ENCODE results near the gene AIF1L.

Gene AIF1L

DNA sequence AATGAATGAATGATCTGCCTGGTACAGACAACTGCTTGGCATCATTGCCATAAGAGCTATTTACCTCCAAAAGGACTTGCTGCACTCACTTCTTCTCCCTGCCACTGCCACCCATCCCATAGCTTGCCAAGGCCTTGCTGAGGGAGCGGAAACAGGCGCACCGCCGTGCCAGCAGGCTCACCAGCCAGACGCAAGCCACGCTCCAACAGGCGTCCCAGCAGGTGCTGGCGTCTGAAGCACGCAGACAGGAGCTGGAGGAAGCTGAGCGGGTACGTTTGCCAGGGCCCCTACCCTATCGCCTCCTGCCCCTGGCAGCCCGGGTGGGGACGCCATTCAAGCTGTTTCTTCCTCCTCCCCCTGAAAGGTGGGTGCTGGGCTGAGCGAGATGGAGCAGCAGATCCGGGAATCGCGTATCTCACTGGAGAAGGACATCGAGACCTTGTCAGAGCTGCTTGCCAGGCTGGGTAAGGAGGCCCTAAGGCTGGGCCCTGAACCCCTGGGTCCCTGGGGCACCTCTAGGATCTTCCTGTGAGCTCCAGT lies 8.9 kb upstream of the AIF1L start:
- peaks cover 72% of the 10 kb centered on the region for H3K27me3 ChIP-seq (replicated peaks; ENCODE audit: insufficient read depth, low read length)
- no peak overlapping the region for H2AFZ ChIP-seq (ENCODE audit: low read length)
- H3K79me2 ChIP-seq (ENCODE audit: low read length), result no peaks in the 10 kb centered on the region
- no peak for TF ChIP-seq EZH2 (optimal IDR thresholded peaks at IDR 0.05; ENCODE audit: low read depth, low read length)
- TF ChIP-seq, protein P1, sequence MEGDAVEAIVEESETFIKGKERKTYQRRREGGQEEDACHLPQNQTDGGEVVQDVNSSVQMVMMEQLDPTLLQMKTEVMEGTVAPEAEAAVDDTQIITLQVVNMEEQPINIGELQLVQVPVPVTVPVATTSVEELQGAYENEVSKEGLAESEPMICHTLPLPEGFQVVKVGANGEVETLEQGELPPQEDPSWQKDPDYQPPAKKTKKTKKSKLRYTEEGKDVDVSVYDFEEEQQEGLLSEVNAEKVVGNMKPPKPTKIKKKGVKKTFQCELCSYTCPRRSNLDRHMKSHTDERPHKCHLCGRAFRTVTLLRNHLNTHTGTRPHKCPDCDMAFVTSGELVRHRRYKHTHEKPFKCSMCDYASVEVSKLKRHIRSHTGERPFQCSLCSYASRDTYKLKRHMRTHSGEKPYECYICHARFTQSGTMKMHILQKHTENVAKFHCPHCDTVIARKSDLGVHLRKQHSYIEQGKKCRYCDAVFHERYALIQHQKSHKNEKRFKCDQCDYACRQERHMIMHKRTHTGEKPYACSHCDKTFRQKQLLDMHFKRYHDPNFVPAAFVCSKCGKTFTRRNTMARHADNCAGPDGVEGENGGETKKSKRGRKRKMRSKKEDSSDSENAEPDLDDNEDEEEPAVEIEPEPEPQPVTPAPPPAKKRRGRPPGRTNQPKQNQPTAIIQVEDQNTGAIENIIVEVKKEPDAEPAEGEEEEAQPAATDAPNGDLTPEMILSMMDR (IDR thresholded peaks at IDR 0.05; ENCODE audit: low read length), result no peak
- no peak for TF ChIP-seq EZH2phosphoT487 (IDR thresholded peaks at IDR 0.05; ENCODE audit: low read length)
- H3K4me2 ChIP-seq (ENCODE audit: low read depth, low read length), result no peak overlapping the region
- H3F3A ChIP-seq (ENCODE audit: insufficient read depth, low read length), result no peaks in the 10 kb centered on the region
- no peak for DNase-seq
- no peaks in the 10 kb centered on the region for H3K4me1 ChIP-seq (ENCODE audit: low read length)
- H3K27ac ChIP-seq (ENCODE audit: low read length), result no peak overlapping the region
- no peak overlapping the region for H3K9ac ChIP-seq (ENCODE audit: low read length)
- no peaks in the 10 kb centered on the region for H3K9me3 ChIP-seq (replicated peaks; ENCODE audit: insufficient read depth, low read length)
- H3K4me3 ChIP-seq (ENCODE audit: low read length), result no peak overlapping the region
- no peaks in the 10 kb centered on the region for H3K9me2 ChIP-seq (replicated peaks; ENCODE audit: insufficient read depth, low read length)
- no peaks in the 10 kb centered on the region for H3K36me3 ChIP-seq (replicated peaks; ENCODE audit: insufficient read depth, low read length)
- no peaks in the 10 kb centered on the region for H4K20me1 ChIP-seq (ENCODE audit: insufficient read depth, low read length)

DNA sequence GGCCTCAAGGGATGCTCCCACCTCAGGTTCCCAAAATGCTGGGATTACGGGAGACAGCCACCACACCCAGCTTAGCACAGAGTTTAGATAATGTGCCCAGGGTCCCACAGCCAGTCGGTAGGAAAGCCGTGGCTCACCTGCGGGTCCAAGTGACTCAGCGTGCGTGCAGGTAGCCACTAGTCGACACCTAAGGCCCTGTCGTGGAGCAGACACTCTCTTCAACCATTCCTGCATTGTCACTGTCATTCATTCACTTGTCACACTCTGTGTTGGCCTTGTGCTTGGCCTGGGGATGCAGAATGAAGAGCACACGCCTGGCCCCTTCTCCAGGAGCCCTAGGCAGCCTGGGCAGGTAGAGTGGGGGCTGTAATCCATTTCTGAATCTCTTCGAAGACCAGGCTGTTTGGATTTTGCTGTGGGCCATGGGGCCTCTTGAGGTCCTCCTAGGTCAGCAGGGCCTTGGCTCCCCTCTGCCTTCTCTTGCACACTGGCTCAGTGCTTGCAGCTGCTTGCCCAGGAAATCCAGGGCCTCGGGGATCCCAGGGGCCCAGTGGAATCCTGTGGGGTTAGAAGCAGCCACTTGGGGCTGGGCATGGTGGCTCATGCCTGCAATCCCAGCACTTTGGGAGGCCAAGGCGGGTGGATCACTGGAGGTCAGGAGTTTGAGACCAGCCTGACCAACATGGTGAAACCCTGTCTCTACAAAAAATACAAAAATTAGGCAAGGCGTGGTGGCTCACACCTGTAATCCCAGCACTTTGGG lies 6.1 kb upstream of the AIF1L start:
- Histone ChIP-seq H3K4me3 (ENCODE audit: low read length) (no peak overlapping the region), H3K9ac (ENCODE audit: low read length) (no peak overlapping the region)
- DNase-seq, result no peak

DNA sequence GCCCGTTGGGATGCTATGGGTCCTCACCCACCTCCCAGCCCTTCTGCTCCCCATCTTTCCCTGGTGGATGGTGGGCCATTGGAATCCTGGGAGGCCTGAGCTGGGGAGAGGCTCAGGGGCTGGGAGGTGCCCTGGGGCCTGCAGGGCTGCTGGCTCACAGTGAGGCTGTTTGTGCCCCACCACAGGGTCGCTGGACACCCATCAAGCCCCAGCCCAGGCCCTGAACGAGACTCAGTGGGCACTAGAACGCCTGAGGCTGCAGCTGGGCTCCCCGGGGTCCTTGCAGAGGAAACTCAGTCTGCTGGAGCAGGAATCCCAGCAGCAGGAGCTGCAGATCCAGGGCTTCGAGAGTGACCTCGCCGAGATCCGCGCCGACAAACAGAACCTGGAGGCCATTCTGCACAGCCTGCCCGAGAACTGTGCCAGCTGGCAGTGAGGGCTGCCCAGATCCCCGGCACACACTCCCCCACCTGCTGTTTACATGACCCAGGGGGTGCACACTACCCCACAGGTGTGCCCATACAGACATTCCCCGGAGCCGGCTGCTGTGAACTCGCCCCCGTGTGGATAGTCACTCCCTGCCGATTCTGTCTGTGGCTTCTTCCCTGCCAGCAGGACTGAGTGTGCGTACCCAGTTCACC lies 4.9 kb upstream of the AIF1L start:
- TF ChIP-seq EZH2 (optimal IDR thresholded peaks at IDR 0.05; ENCODE audit: low read depth, low read length) (no peak), EZH2phosphoT487 (IDR thresholded peaks at IDR 0.05; ENCODE audit: low read length) (no peak)
- TF ChIP-seq, protein P1 (IDR thresholded peaks at IDR 0.05; ENCODE audit: low read length), result no peak
- H3K79me2 ChIP-seq (ENCODE audit: low read length), result no peaks in the 10 kb centered on the region
- H3K4me3 ChIP-seq (ENCODE audit: low read length), result no peak overlapping the region
- H3K9me3 ChIP-seq (replicated peaks; ENCODE audit: insufficient read depth, low read length), result no peaks in the 10 kb centered on the region
- DNase-seq, result no peak
- no peak overlapping the region for H2AFZ ChIP-seq (ENCODE audit: low read length)
- H3K27ac ChIP-seq (ENCODE audit: low read length), result no peak overlapping the region
- H3K9me2 ChIP-seq (replicated peaks; ENCODE audit: insufficient read depth, low read length), result no peaks in the 10 kb centered on the region
- H3K4me1 ChIP-seq (ENCODE audit: low read length), result no peaks in the 10 kb centered on the region
- H3K36me3 ChIP-seq (replicated peaks; ENCODE audit: insufficient read depth, low read length), result no peaks in the 10 kb centered on the region
- no peaks in the 10 kb centered on the region for H4K20me1 ChIP-seq (ENCODE audit: insufficient read depth, low read length)
- no peak overlapping the region for H3K9ac ChIP-seq (ENCODE audit: low read length)
- H3K4me2 ChIP-seq (ENCODE audit: low read depth, low read length), result no peak overlapping the region
- H3F3A ChIP-seq (ENCODE audit: insufficient read depth, low read length), result no peaks in the 10 kb centered on the region
- H3K27me3 ChIP-seq (replicated peaks; ENCODE audit: insufficient read depth, low read length), result peaks cover 72% of the 10 kb centered on the region

More for the DNA sequence above, 6.1 kb upstream of the AIF1L start:
- H2AFZ ChIP-seq (ENCODE audit: low read length), result no peak overlapping the region
- no peaks in the 10 kb centered on the region for H3F3A ChIP-seq (ENCODE audit: insufficient read depth, low read length)
- no peaks in the 10 kb centered on the region for H3K9me3 ChIP-seq (replicated peaks; ENCODE audit: insufficient read depth, low read length)
- no peaks in the 10 kb centered on the region for H3K9me2 ChIP-seq (replicated peaks; ENCODE audit: insufficient read depth, low read length)
- H3K27me3 ChIP-seq (replicated peaks; ENCODE audit: insufficient read depth, low read length), result peaks cover 73% of the 10 kb centered on the region
- H3K4me2 ChIP-seq (ENCODE audit: low read depth, low read length), result no peak overlapping the region
- H3K36me3 ChIP-seq (replicated peaks; ENCODE audit: insufficient read depth, low read length), result no peaks in the 10 kb centered on the region
- no peak overlapping the region for H3K27ac ChIP-seq (ENCODE audit: low read length)
- TF ChIP-seq EZH2phosphoT487 (IDR thresholded peaks at IDR 0.05; ENCODE audit: low read length) (no peak), EZH2 (optimal IDR thresholded peaks at IDR 0.05; ENCODE audit: low read depth, low read length) (no peak)
- TF ChIP-seq, protein P1 (IDR thresholded peaks at IDR 0.05; ENCODE audit: low read length), result no peak
- H3K79me2 ChIP-seq (ENCODE audit: low read length), result no peaks in the 10 kb centered on the region
- H4K20me1 ChIP-seq (ENCODE audit: insufficient read depth, low read length), result no peaks in the 10 kb centered on the region
- no peaks in the 10 kb centered on the region for H3K4me1 ChIP-seq (ENCODE audit: low read length)

Data from MM.1S (cell line).